Measurements from ENCODE around the gene EPN3.

- TF ChIP-seq CTCF (IDR thresholded peaks at IDR 0.05) (no peak), POLR2A (IDR thresholded peaks at IDR 0.05) (no peak), POLR2AphosphoS5 (IDR thresholded peaks at IDR 0.05) (no peak), EP300 (IDR thresholded peaks at IDR 0.05) (no peak)
Measured at GRCh38 chr17:50562242-50563091, 29.9 kb downstream of the EPN3 start.
